ENCODE results near the gene TMIE. TPM values are rescaled to one million over a fixed set of nuclear protein-coding genes. Genes with fewer than 3 reads are reported as not detected.

Gene TMIE
- total RNA-seq, 2 donors from 2014 or later: not detected

DNA sequence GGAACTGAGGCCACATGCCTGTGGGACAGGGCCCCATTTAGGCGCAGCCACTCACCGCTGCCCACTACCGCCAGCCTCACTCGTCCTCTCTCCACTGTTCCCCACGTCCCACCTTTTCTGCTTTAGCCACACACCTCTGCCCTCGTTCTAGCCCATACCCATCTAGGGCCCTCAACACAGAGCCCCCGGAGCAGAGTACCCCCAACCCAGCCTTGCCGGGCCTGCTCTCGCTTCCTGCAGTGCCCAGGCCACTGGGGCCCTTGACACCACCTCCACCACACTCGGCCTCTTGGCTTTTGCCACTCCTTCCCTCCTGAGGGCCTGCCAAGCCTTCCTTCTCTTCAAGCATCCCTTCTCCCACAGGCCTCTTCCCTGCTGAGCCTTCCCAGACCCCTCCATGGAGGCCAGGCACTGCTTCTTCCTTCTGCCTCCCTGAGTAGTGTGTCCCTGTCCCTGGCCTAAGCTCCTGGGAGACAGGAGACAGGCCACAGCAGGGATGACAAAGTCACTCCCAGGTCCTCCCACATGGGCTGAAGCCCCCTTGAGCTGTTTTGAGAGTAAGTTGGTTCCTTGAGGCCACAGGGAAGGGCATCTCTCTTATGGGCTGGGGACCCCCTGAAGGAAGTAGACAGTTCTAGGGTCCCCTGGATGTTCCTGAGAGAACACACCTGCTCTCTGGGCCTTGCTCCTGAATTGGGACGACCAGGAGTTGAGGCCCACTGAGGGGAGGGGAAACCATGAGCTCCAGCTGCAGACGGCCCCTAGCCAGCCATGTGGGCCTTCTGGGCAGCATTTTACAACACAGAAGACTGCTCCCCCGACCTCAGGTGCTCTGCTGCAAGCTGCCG is 12.1 kb downstream of the TMIE start:
- no peaks in the 10 kb centered on the region for H3K4me1 ChIP-seq (ENCODE audit: control insufficient read depth in 1 of 2, low read depth in 2 of 2)
- ATAC-seq (ENCODE audit: insufficient number of reproducible peaks, low FRiP score, low read depth) (no peak), DNase-seq (ENCODE audit: low spot score) (no peak)
- no peaks in the 10 kb centered on the region for H3K9me3 ChIP-seq
- H3K27me3 ChIP-seq (replicated peaks; ENCODE audit: insufficient read depth): no peaks in the 10 kb centered on the region
- no peaks in the 10 kb centered on the region for H3K36me3 ChIP-seq
- H3K4me3 ChIP-seq: no peak overlapping the region
- no peak overlapping the region for H3K27ac ChIP-seq
- TF ChIP-seq, protein P1, sequence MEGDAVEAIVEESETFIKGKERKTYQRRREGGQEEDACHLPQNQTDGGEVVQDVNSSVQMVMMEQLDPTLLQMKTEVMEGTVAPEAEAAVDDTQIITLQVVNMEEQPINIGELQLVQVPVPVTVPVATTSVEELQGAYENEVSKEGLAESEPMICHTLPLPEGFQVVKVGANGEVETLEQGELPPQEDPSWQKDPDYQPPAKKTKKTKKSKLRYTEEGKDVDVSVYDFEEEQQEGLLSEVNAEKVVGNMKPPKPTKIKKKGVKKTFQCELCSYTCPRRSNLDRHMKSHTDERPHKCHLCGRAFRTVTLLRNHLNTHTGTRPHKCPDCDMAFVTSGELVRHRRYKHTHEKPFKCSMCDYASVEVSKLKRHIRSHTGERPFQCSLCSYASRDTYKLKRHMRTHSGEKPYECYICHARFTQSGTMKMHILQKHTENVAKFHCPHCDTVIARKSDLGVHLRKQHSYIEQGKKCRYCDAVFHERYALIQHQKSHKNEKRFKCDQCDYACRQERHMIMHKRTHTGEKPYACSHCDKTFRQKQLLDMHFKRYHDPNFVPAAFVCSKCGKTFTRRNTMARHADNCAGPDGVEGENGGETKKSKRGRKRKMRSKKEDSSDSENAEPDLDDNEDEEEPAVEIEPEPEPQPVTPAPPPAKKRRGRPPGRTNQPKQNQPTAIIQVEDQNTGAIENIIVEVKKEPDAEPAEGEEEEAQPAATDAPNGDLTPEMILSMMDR (IDR thresholded peaks at IDR 0.05): no peak

DNA sequence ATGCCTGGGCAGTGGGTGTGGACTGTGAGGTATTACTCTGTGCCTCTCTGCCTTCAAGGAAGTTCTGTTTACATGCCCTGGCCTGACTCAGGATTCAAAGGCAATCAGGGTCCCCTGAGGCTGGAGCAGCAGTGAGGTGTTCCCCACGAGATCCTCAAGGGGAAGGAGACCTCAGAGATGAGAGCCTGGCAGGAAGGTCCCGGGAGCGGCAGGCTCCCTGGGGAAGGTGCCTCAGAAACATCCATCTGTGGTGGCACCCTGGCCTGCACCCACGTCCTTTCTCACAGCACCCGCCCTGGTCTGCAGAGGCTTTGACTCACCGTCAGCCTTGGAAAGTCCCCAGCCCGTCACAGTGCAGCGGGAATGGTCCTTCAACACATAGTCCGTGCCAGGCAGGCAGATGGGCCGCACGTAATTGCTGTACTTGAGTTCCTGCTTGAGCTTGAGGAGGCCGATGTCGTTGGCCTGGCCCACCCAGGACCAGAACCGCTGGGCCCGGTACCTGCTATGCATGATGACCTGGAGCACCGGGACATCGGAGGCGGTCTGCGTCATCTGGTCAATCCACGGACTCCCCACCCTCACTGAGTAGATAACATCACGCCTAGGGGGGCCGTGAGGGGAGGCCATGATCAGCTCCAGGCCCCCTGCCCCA is 12.8 kb downstream of the TMIE start:
- TF ChIP-seq, protein P1 (IDR thresholded peaks at IDR 0.05): no peak
- Histone ChIP-seq H3K4me3 (no peak overlapping the region), H3K27me3 (replicated peaks; ENCODE audit: insufficient read depth) (no peaks in the 10 kb centered on the region), H3K9me3 (no peaks in the 10 kb centered on the region), H3K27ac (no peak overlapping the region), H3K36me3 (no peaks in the 10 kb centered on the region), H3K4me1 (ENCODE audit: control insufficient read depth in 1 of 2, low read depth in 2 of 2) (no peaks in the 10 kb centered on the region)
- DNase-seq (ENCODE audit: low spot score) (no peak), ATAC-seq (ENCODE audit: insufficient number of reproducible peaks, low FRiP score, low read depth) (no peak)

DNA sequence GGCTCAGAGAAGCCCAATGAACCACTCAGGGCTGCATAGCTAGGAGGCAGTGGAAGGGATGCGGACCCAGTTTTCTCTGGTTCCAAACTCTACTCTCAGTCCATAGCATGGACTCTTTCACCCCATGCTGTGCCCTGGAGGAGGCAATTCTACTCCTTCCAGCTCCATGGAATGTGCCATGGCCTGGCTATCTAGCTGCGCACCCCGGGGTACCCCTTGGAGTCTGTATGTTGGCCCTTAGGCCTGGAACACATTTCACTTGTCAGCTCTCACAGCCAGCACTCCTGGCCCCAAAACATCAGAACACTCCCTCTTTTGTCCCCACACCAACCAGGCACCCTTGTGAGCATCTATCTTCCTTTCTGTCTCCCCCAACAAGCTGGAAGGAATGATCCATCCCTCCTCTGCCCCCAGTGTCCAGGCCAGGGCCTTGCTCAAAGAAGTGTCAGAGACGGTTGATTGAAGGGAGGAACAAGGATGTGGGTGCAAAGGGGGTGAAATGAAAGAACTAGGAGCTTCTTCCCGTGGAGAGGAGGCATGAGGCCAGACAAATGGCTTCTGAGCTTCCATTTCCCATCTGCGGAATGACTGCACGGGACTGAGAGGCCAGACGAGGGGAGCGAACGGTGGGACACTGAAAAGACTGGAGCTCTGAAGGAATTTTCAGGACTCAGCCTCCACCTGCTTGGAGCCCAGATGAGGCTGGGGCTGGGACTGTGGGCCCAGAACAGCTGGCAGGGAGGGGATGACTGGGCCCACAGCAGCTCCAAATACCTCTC is 13.7 kb downstream of the TMIE start:
- H3K36me3 ChIP-seq: no peaks in the 10 kb centered on the region
- DNase-seq (ENCODE audit: low spot score): no peak
- no peaks in the 10 kb centered on the region for H3K4me1 ChIP-seq (ENCODE audit: control insufficient read depth in 1 of 2, low read depth in 2 of 2)
- TF ChIP-seq, protein P1 (IDR thresholded peaks at IDR 0.05): no peak
- no peak overlapping the region for H3K27ac ChIP-seq
- ATAC-seq (ENCODE audit: insufficient number of reproducible peaks, low FRiP score, low read depth): no peak
- H3K9me3 ChIP-seq: no peaks in the 10 kb centered on the region
- no peaks in the 10 kb centered on the region for H3K27me3 ChIP-seq (replicated peaks; ENCODE audit: insufficient read depth)
- no peak overlapping the region for H3K4me3 ChIP-seq

DNA sequence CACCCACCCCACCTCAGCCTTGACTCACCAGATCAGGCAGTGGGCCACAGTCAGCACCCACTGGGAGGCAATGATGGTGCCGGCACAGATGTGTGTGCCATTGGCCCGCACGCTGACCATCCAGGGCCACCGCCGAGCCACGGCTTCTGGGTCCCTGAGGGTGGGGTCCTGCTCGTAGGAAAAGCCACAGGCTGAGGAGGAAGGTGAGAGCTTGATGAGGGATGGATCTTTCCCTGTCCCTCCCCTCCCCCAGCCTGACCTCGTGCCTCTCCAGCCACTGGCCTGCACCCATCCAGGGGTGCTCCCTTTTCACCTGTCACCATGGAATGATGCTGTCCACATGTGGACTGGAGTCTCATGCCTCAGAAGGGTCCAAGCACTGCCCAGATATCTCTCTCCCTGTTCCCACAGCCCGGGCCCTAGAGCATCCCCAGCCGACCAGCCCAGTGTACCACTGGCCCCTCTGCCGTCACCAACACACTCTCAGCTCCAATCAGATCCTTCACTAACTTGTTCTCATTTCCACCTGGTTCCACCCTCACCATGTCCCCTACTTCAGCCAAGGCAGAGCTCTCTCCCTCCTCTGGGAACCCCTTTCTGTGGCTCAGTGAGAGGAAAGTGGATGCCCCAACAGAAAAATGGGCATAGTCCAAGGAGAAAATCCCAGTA is 14.4 kb downstream of the TMIE start:
- ATAC-seq (ENCODE audit: insufficient number of reproducible peaks, low FRiP score, low read depth): no peak
- no peaks in the 10 kb centered on the region for H3K27me3 ChIP-seq (replicated peaks; ENCODE audit: insufficient read depth)
- H3K27ac ChIP-seq: no peak overlapping the region
- TF ChIP-seq, protein P1 (IDR thresholded peaks at IDR 0.05): no peak
- no peaks in the 10 kb centered on the region for H3K4me1 ChIP-seq (ENCODE audit: control insufficient read depth in 1 of 2, low read depth in 2 of 2)
- H3K4me3 ChIP-seq: no peak overlapping the region
- no peak for DNase-seq (ENCODE audit: low spot score)
- H3K9me3 ChIP-seq: no peaks in the 10 kb centered on the region
- no peaks in the 10 kb centered on the region for H3K36me3 ChIP-seq
